WERI-Rb-1 (cell line): ENCODE measurements around the gene STXBP4.

Experiments
- DNase-seq: peaks from one replicate; pipeline ENCODE4 v3.0.0-alpha.2; 2020
- H3K27ac ChIP-seq: fragments of 250-450 bp; sonication (Bioruptor Pico); 2 replicates; pipeline ENCODE4 v1.5.1; 2020; ENCODE audit warnings: mild to moderate bottlenecking, moderate library complexity
- H3K27me3 ChIP-seq: fragments of 250-450 bp; sonication (Bioruptor Pico); 2 replicates; pipeline ENCODE4 v1.5.1; 2021; ENCODE audit warnings: mild to moderate bottlenecking, low read depth, moderate library complexity; ENCODE audit not compliant: insufficient read depth, severe bottlenecking
- H3K36me3 ChIP-seq: fragments of 250-450 bp; sonication (Bioruptor Pico); 2 replicates; pipeline ENCODE4 v1.5.1; 2020; ENCODE audit warnings: mild to moderate bottlenecking, moderate library complexity
- H3K4me3 ChIP-seq: 2 replicates; pipeline ENCODE4 v1.5.1; 2011; ENCODE audit warnings: low read depth, mild to moderate bottlenecking, control low read depth, low read length
- H3K9me3 ChIP-seq: fragments of 250-450 bp; sonication (Bioruptor Pico); 2 replicates; pipeline ENCODE4 v1.5.1; 2021; ENCODE audit warnings: mild to moderate bottlenecking, moderate library complexity; ENCODE audit not compliant: severe bottlenecking
- CTCF ChIP-seq: IDR thresholded peaks from 2 replicates; pipeline ENCODE4 v1.5.1; 2011; ENCODE audit warnings: low read depth, mild to moderate bottlenecking, control low read depth, inconsistent platforms, low read length

STXBP4 gene

GRCh38 chr17:55212880-55213279 is 244.3 kb downstream of the STXBP4 start:
- no peaks in the 10 kb centered on the region for H3K27me3 ChIP-seq
- no peaks in the 10 kb centered on the region for H3K36me3 ChIP-seq
- no peak for TF ChIP-seq CTCF
- no peak overlapping the region for H3K4me3 ChIP-seq
- H3K9me3 ChIP-seq = peaks cover 3% of the 10 kb centered on the region
- H3K27ac ChIP-seq = no peak overlapping the region
- DNase-seq = no peak

- no peak overlapping the region for H3K27ac ChIP-seq
- H3K9me3 ChIP-seq = peaks cover 3% of the 10 kb centered on the region
- no peaks in the 10 kb centered on the region for H3K27me3 ChIP-seq
- DNase-seq = no peak
- no peaks in the 10 kb centered on the region for H3K36me3 ChIP-seq
- H3K4me3 ChIP-seq = no peak overlapping the region
- no peak for TF ChIP-seq CTCF
These were observed 247.1 kb downstream of the STXBP4 start for GRCh38 chr17:55215711-55216110.

GRCh38 chr17:55216888-55217287 is 248.3 kb downstream of the STXBP4 start:
- H3K36me3 ChIP-seq = no peaks in the 10 kb centered on the region
- peaks cover 3% of the 10 kb centered on the region for H3K9me3 ChIP-seq
- no peak overlapping the region for H3K27ac ChIP-seq
- TF ChIP-seq CTCF = no peak
- DNase-seq = no peak
- no peak overlapping the region for H3K4me3 ChIP-seq
- no peaks in the 10 kb centered on the region for H3K27me3 ChIP-seq

DNA sequence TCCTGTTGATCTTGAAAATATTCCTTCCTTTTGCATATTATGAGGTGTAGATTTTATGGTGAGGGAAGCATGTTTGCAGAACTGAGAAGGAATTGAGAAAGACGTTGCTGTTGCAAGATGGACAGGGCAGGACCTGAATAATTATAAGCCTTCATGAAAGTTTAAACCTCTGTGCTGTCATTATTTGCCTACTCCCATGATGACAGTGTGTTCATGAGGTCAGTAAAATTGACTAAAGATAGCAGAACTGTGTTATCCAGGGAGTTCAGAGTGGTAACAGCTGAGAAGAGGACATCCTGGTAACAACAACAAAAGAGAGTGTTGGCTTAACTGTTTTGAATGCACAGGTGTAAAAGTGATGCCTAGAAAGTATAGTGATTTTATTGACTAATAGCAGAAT is 250.9 kb downstream of the STXBP4 start:
- Histone ChIP-seq H3K27ac (no peak overlapping the region), H3K27me3 (no peaks in the 10 kb centered on the region), H3K36me3 (no peaks in the 10 kb centered on the region), H3K4me3 (no peak overlapping the region), H3K9me3 (peaks cover 3% of the 10 kb centered on the region)
- no peak for TF ChIP-seq CTCF
- DNase-seq = no peak

- H3K27me3 ChIP-seq = no peaks in the 10 kb centered on the region
- no peak for TF ChIP-seq CTCF
These were observed 251.4 kb downstream of the STXBP4 start for GRCh38 chr17:55219934-55220333.

More at GRCh38 chr17:55219934-55220333, 251.4 kb downstream of the STXBP4 start:
- Histone ChIP-seq H3K9me3 (peaks cover 3% of the 10 kb centered on the region), H3K4me3 (no peak overlapping the region), H3K27ac (no peak overlapping the region), H3K36me3 (no peaks in the 10 kb centered on the region)
- DNase-seq = no peak
